Superior temporal gyrus (tissue), 1 donor: ENCODE results near the gene PASD1.
"Not testable (repeated sequence)": the region's sequence is repeated elsewhere in the genome, so short reads cannot be mapped to it uniquely, and the experiment has no call there.

ENCODE experiments used
- DNase-seq: peaks from one replicate; pipeline ENCODE4 v3.0.0-alpha.2; 2016; ENCODE audit errors: extremely low spot score

PASD1 gene

DNA sequence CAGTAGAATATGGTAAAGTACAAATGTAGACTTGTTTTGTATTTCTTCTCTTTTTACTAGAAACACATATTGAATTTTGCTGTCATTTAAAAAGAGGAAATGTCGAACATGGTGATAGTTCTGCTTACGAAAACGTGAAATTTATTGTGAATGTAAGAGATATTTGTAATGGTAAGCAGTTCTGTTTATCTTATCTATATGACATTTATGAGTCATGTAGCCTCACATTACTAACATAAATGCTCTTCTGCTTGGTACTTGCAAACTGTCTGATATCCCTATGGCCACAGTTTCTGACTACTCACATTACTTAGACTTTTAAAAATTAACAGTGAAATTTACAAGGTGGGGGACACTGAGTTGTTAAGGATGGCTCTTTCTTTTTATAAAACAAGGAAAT is 57.9 kb downstream of the PASD1 start:
- no peak for DNase-seq

DNA sequence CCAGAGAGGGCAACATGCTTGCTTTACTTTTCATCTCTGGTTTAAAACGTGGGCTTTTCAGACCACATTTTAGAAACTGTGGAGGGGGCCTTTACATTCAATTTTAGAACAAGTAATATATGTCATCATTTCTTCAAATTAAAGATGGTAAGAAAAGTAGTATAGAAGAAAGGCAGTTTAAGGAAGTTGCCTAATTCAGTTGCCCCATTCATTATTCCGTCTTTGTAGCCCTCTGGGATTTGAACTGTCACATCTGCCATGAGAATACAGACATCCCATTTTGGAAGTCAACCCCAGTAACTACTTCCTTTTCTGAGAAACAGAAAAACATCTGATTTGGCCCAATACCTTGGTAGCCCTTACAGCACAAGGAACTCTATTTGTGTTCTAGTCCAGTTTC is 61.2 kb downstream of the PASD1 start:
- DNase-seq, result no peak

- DNase-seq, result no peak
These were observed 68.3 kb downstream of the PASD1 start for GRCh38 chrX:151631822-151632221.

GRCh38 chrX:151633157-151633556 is 69.7 kb downstream of the PASD1 start:
- no peak for DNase-seq

DNA sequence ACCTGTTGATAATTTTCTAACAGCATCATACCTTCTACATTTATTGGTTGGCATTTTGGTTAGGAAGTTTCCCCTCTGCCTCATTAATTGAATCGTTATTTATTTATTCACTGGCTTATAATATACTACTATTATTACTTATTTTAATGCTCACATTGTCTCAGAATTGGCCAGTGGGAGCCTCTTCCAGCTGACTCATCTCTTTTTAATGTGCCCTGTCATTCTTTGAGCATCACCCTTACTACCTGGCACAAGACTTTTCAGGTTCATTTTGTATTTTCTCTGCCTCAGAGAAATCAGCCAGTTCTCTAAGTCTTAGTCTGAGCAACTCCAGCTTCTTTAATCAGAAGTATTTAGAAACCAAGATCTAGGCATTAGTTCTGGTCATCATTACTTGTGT is 71.5 kb downstream of the PASD1 start:
- no peak for DNase-seq

GRCh38 chrX:151641564-151641963 is 78.1 kb downstream of the PASD1 start:
- DNase-seq, result no peak

- no peak for DNase-seq
These were observed 111.8 kb downstream of the PASD1 start for GRCh38 chrX:151675121-151675746.

GRCh38 chrX:151676196-151676595 is 112.7 kb downstream of the PASD1 start:
- DNase-seq, result no peak

DNA sequence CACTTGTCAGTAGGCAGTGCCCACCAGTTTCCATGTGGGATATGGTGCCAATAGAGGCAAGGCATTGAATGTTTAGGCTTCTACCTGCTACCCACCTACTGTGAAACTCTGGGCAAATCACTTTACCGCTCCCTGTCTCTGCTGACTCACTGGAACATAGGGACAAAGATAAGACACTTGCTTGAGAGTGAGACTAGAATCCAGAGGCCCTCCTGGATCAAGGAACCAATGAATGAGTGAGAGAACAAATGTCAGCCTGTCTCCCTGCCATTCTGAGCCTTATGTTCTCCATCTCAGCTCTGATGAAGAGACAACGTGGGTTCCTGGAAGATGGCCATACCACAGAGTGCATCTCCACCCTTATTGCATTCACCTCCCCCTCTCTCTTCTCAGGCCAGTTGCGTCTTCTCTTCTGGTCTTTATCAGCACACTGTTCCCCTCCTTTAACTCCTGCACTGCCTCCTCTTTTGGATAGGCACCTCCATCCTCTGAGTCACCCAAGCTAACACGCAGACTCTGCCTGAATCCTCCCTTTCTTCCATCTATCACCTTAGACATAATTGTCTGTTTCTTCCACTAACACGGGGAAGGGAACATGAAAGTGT is 116.4 kb downstream of the PASD1 start:
- no peak for DNase-seq

GRCh38 chrX:151680805-151681204 is 117.3 kb downstream of the PASD1 start:
- DNase-seq, result peak; percentile 50

DNA sequence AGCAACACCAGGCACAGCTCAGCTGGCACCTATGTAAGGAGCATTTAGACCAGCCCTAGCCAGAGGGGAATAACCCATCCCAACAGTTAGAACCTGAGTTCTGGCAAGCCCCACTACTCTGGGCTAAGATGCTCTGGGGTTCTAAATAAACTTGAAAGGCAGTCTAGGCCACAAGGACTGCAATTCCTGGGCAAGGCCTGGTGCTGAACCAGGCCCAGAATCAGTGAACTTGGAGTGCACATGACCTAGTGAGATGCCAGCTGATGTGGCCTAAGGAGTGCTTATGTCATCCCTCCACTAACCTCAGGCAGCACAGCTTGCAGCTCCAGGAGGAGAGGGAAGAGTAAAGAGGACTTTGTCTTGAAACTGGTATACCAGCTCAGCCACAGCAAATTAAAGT is 124.2 kb downstream of the PASD1 start:
- no peak for DNase-seq

DNA sequence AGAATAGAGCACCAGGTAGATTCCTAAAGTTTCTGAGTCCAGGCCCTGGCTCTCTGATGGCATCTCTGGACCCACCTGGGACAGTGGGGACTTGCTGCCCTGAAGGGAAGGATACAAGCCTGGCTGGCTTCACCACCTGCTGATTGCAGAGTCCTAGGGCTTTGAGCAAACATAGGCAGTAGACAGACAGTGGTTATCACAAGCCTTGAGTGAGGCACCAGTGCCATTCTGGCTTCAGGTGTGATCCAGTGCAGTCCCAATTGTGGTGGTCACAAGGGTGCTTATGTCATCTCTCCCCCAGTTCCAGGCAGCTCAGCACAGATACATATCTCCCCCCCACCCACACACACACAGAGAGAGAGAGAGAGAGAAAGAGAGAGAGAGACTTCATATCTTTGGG is 125.2 kb downstream of the PASD1 start:
- no peak for DNase-seq

DNA sequence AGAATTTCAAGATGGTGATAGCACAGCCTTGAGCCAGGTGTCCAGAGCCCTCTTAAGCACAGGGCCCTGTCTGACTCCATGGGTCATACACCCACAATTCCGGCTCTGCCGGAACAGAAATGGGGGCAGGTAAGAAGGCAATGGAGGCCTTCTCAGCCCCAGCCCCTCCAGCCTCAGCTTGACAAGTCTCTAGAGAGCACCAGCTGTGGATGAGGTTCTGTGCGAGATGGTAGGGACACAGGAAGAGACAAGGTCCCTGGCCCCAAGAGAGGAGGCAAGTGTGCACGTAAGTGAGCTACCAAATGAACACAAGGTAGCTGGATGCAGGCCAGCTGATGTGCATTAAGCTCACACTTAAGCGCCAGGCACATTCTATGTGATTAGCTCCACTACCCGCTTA is 129.3 kb downstream of the PASD1 start:
- no peak for DNase-seq

DNA sequence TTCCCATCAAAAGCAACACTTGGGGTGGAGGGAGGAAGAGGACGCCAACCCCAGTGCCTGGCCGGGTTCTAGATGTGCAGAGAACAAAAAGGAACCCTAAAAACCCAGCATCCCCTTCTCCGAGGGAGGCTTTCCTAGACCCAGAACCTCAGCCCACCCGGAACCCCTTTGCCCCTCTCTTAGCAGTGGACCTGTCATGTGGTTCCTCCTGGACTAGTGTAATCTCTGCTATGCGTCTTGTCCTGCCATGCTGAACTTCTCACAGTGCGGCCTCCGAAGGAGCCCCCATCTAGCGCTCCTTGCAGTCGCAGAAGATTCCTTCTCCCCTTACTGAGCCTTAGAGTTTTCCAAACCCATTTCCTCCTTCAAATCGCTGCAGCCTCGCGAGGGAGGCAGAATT is 130.6 kb downstream of the PASD1 start:
- no peak for DNase-seq

- no peak for DNase-seq
These were observed 131.4 kb downstream of the PASD1 start, which contains the start of gene PRRG3 for GRCh38 chrX:151694661-151695582. Gene PRRG3 (plus strand): TSS chrX:151695458. CDS start chrX:151698815, 3,357 bp downstream.

DNA sequence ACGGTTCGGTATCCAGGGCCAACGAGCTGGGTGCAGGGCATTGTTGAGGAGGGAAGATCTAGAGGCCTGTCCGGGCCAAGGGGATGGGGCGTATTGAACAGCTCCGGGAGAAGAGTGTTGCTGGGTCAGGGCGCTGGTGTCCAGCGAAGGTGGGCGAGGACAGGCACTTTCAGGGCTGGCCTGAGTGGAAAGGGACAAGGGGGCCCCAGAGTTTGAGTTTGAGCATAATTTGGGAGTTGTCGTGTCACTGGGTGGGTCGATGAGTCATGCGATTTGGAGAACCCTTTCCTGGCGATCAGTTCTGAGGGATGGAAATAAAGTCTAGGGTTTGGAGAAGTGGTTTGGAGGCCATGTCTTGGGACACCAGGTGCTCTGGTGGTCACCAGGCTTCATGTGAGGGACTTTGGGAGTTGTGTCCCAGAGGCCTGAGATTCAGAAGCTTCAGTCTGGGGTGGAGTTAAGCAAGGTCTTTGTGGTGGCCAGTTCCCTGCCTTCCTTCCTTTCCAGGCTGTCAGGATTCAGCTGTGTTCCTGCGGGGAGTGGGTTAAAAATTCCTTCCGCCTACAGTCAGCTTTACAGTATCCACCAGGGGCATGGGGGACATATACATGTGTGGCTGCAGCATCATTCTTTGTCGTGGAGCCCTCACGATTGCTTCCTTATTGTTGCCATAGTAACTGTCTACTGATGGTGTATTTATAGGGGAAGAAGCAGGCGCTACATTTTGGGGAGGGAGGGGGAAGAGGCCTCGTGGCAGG is 132.3 kb downstream of the PASD1 start:
- DNase-seq, result no peak

DNA sequence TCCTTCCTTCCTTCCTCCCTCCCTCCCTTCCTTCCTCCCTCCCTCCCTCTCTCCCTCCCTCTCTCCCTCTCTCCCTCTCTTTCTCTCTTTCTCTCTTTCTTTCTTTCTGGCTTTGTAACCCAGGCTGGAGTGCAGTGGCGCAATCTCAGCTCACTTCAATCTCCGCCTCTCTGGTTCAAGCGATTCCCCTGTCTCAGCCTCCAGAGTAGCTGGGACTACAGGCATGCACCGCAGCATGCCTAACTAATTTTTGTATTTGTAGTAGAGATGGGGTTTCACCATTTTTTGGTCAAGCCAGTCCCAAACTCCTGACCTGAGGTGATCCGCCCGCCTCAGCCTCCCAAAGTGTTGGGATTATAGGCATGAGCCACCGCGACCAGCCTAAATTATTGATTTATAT is 133.6 kb downstream of the PASD1 start:
- not testable (repeated sequence) for DNase-seq

- DNase-seq, result no peak
These were observed 134.0 kb downstream of the PASD1 start for GRCh38 chrX:151697522-151697921.

DNA sequence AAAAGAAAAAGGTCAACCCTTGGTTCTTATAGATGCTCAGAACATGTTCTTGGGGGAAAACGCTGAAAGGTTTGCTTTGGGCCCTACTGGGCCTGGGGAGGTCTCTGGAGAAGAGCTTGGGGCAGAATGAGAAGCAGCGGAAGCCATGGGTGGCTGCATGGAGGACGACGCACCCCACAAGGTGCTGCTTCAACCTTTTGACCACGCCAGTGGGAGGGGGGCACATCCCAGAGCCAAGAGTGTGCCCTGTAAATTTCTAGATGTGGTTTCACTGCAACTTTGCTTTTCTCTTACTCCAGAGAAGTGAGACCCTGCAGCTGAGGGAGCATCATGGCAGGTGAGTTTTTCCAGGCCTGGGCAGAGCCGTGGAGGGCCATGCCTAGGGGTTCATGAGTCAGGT is 135.0 kb downstream of the PASD1 start:
- DNase-seq, result no peak

DNA sequence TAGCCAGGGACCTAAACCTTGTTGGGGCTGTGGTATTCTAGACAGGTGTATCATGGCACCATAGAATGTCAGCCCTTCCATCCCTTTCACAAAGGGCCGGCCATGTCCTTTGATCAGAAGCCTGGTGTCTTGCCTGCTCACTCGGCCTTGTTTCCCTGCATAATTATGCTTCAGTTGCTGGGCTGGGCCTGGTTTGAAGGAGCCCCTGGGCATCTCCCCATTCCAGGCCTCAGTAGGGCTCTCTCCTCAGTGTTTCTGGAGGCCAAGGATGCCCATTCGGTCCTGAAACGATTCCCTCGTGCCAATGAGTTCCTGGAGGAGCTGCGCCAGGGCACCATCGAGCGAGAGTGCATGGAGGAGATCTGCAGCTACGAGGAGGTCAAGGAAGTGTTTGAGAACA is 136.3 kb downstream of the PASD1 start:
- DNase-seq, result no peak

DNA sequence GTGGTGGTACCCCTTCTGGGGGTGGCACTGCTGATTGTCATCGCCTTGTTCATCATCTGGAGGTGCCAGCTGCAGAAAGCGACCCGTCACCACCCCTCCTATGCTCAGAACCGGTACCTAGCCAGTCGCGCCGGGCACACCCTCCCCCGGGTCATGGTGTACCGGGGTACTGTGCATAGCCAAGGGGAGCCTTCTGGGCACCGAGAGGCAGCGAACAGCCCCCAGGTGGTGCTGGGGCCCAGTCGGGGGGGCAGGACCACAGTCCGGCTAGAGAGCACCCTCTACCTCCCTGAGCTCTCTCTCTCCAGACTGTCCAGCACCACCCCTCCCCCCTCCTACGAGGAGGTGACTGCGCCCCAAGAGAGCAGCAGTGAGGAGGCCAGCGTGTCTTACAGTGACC is 137.1 kb downstream of the PASD1 start:
- no peak for DNase-seq

GRCh38 chrX:151701071-151701470 is 137.6 kb downstream of the PASD1 start:
- DNase-seq, result no peak
